Spleen (tissue), 7 donors: ENCODE results near the gene FAP.

Experiments used
- CTCF ChIP-seq, 11 experiments: fragments of 200-600 bp in 7 of 11; fragments of 450-650 bp in 4 of 11; sonication (generic) in 4 of 11; IDR thresholded peaks in 8 of 11; conservative IDR thresholded peaks in 3 of 11; 1 replicate in 7 of 11; 2 replicates in 4 of 11; pipeline versions ENCODE4 v1.4.0 to v1.8.0; 2016 to 2021; ENCODE audit warnings: antibody characterized with exemption in 11 of 11, inconsistent platforms in 4 of 11, mild to moderate bottlenecking in 1 of 11
- POLR2A ChIP-seq, 3 donors: fragments of 450-650 bp; IDR thresholded peaks; one replicate each; pipeline ENCODE4 v1.5.1; 2017; ENCODE audit warnings: antibody characterized with exemption in 3 of 3, mild to moderate bottlenecking in 1 of 3
- POLR2AphosphoS5 ChIP-seq, 3 donors: sonication (generic); formaldehyde crosslinking; IDR thresholded peaks; one replicate each; pipeline ENCODE4 v1.5.1; 2017; ENCODE audit warnings: antibody characterized with exemption in 3 of 3
- donor health status: DM: no; HTN: no; CAD: no; lungs with moderate emphysema.
- donor health status: DM: no; HTN: no; CAD: no.
- donor health status: DM: no; HTN: no; CAD: no.

DNA sequence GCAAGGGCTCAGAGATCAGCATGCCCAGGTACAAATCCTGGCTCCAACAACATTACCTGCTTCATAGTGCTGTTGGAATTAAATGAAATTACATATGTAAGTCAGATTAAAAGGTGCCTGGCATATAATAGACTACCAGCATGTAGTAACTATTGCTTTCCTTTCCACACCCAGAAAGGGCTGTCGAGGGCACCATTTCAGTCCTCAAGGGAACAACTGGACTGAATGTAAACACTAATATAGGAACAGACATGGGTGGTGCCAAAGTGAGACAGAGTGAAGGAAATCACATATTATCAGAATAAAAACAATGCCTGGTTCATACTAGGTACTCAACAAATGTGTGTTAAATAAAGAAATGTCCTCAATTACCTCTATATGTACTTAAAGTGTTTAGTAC, 43.3 kb downstream of the FAP start:
- TF ChIP-seq CTCF (IDR thresholded peaks at IDR 0.05 in 8 of 11, conservative IDR thresholded peaks at IDR 0.05 in 3 of 11) (no peak), POLR2AphosphoS5 (IDR thresholded peaks at IDR 0.05) (no peak), POLR2A (IDR thresholded peaks at IDR 0.05) (no peak)
